NCI-H2107 treated with DMSO at 0.1 percent for 48 hours (cell line): ENCODE measurements around the gene LSM11.
A peak's percentile ranks its signal among the peaks of the same experiment; 100 is the strongest.

Experiments used
- DNase-seq: peaks from one replicate; lab custom pipeline; 2025; ENCODE audit not compliant: unreplicated experiment; lab: John Stamatoyannopoulos, UW

LSM11 gene

GRCh38 chr5:157732596-157733262 lies 10.8 kb upstream of the LSM11 start:
- DNase-seq, result no peak

GRCh38 chr5:157734436-157734835 lies 9.1 kb upstream of the LSM11 start:
- no peak for DNase-seq

GRCh38 chr5:157735991-157736390 lies 7.5 kb upstream of the LSM11 start:
- no peak for DNase-seq

- no peak for DNase-seq
Observed at GRCh38 chr5:157739388-157740228, 3.9 kb upstream of the LSM11 start.

GRCh38 chr5:157740229-157740610 lies 3.3 kb upstream of the LSM11 start:
- DNase-seq, result no peak

GRCh38 chr5:157741131-157741530 lies 2.4 kb upstream of the LSM11 start:
- DNase-seq, result no peak

GRCh38 chr5:157744051-157745011 lies 819 bp downstream of the LSM11 start:
- no peak for DNase-seq

GRCh38 chr5:157745041-157745456 lies 1.5 kb downstream of the LSM11 start:
- DNase-seq, result no peak

GRCh38 chr5:157747173-157747740 lies 3.7 kb downstream of the LSM11 start:
- no peak for DNase-seq

GRCh38 chr5:157747766-157748700 lies 4.5 kb downstream of the LSM11 start:
- no peak for DNase-seq

- DNase-seq, result no peak
Observed at GRCh38 chr5:157748760-157749461, 5.4 kb downstream of the LSM11 start.

GRCh38 chr5:157749462-157749799 lies 5.9 kb downstream of the LSM11 start:
- DNase-seq, result no peak

GRCh38 chr5:157750320-157750719 lies 6.8 kb downstream of the LSM11 start:
- no peak for DNase-seq

GRCh38 chr5:157756122-157756521 lies 12.6 kb downstream of the LSM11 start:
- DNase-seq, result no peak

- no peak for DNase-seq
Observed at GRCh38 chr5:157758706-157759105, 15.2 kb downstream of the LSM11 start.

- DNase-seq, result peak; percentile 56
Observed at GRCh38 chr5:157761690-157762621, 18.4 kb downstream of the LSM11 start.

- no peak for DNase-seq
Observed at GRCh38 chr5:157764531-157764930, 21.0 kb downstream of the LSM11 start.

- no peak for DNase-seq
Observed at GRCh38 chr5:157766442-157766841, 22.9 kb downstream of the LSM11 start.
